ENCODE measurements around the gene PNPLA6.

Gene PNPLA6

DNA sequence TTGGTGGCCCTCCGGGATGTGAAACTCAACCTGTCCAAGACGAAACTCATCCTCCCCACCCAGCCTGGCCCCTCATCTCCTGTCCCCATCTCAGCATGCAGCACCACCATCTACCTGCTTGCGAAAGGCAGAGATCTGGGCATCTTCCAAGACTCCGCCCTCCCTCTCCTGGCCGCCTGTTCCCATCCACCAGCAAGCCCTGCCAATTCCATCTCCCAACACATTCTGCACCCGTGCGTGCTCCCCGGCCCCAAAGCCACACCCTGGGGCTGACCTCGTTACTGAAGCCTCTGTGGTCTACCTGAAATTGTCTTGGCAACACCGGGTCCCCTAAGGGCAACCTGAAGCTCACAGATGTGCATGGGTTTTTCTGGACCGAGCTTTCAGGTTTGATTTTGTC is 46.9 kb downstream of the PNPLA6 start:
- H3K36me3 ChIP-seq (ENCODE audit: control insufficient read depth, insufficient read depth, low read length): no peaks in the 10 kb centered on the region
- H3K4me3 ChIP-seq (replicated peaks; ENCODE audit: low read depth, low read length): no peak overlapping the region
- TF ChIP-seq, protein P1, sequence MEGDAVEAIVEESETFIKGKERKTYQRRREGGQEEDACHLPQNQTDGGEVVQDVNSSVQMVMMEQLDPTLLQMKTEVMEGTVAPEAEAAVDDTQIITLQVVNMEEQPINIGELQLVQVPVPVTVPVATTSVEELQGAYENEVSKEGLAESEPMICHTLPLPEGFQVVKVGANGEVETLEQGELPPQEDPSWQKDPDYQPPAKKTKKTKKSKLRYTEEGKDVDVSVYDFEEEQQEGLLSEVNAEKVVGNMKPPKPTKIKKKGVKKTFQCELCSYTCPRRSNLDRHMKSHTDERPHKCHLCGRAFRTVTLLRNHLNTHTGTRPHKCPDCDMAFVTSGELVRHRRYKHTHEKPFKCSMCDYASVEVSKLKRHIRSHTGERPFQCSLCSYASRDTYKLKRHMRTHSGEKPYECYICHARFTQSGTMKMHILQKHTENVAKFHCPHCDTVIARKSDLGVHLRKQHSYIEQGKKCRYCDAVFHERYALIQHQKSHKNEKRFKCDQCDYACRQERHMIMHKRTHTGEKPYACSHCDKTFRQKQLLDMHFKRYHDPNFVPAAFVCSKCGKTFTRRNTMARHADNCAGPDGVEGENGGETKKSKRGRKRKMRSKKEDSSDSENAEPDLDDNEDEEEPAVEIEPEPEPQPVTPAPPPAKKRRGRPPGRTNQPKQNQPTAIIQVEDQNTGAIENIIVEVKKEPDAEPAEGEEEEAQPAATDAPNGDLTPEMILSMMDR (IDR thresholded peaks at IDR 0.05; ENCODE audit: insufficient read depth, low read length, poor library complexity, severe bottlenecking): no peak
- no peak for DNase-seq (ENCODE audit: extremely low read depth, insufficient read length)
- H3K27me3 ChIP-seq (replicated peaks; ENCODE audit: control insufficient read depth, insufficient read depth, low read length): no peaks in the 10 kb centered on the region

DNA sequence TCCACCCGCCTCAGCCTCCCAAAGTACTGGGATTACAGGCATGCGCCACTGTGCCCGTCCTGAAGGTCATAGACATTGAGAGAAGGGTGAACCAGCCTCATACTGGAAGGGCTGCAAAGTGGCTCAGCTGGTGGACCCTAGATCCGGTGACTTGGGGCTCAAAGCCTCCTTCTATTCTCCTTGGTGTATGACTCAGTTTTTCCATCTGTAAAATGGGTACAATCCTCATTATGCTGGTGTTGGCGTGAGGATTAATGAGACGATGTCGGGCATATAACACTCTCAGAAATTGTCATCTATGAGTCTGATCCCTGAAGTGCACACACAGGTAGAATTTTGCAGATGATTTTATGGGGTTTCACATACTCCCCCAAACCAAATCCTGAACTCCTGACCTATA is 54.3 kb downstream of the PNPLA6 start:
- no peak for DNase-seq (ENCODE audit: extremely low read depth, insufficient read length)
- Histone ChIP-seq H3K4me3 (replicated peaks; ENCODE audit: low read depth, low read length) (no peak overlapping the region), H3K36me3 (ENCODE audit: control insufficient read depth, insufficient read depth, low read length) (no peaks in the 10 kb centered on the region), H3K27me3 (replicated peaks; ENCODE audit: control insufficient read depth, insufficient read depth, low read length) (no peaks in the 10 kb centered on the region)
- TF ChIP-seq, protein P1 (IDR thresholded peaks at IDR 0.05; ENCODE audit: insufficient read depth, low read length, poor library complexity, severe bottlenecking): no peak

DNA sequence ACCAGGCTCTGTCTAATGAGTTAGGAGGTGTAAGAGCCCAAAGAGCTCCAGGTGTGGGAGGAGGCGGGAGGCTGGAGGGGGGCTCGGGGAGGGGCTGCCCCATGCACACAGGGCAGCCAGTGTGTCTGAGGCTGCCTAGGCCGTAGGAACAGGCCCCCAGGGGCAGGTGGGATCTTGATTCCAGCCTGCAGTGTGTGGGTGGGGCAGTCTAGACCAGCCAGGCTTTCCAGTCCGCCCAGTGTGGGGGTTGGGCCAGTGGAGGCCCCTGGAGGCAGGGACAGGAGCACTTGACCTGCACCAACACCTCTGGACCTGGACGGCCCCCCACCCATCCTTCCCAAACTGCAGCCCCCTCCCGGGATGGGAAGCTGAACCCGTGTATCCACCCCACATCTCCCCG is 54.7 kb downstream of the PNPLA6 start:
- H3K4me3 ChIP-seq (replicated peaks; ENCODE audit: low read depth, low read length): no peak overlapping the region
- no peak for DNase-seq (ENCODE audit: extremely low read depth, insufficient read length)
- H3K36me3 ChIP-seq (ENCODE audit: control insufficient read depth, insufficient read depth, low read length): no peaks in the 10 kb centered on the region
- TF ChIP-seq, protein P1 (IDR thresholded peaks at IDR 0.05; ENCODE audit: insufficient read depth, low read length, poor library complexity, severe bottlenecking): no peak
- no peaks in the 10 kb centered on the region for H3K27me3 ChIP-seq (replicated peaks; ENCODE audit: control insufficient read depth, insufficient read depth, low read length)

DNA sequence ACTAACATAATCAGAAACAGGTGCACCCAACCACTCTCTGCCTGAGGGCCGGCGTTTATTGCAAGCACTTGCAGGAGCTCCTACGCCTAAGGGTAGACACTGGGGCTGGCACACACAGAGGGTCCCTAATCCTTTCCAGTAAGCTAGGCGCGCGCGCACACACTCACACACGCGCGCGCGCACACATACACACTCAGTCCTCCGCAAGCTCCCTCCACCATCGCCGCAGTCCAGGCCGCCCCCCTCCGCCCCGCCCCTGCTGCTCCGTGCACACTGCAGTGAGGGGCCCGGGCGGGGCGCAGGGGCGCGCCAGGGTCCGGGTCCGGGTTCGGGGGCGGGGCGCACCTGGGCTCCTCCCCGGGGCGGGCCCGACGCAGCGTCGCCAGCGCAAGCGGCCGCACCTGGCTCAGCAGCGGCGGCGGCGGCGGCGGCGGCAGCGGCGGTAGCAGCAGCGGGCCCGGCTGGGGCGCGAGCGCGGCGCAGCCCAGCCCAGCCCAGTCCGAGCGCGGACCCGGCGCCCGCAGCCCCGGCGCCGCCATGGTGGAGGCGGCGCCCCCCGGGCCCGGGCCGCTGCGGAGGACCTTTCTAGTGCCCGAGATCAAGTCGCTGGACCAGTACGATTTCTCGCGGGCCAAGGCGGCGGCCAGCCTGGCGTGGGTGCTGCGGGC is 60.1 kb downstream of the PNPLA6 start, which contains the start of gene CAMSAP3:
TSS of gene CAMSAP3 (plus strand) at position 398 of the 668 bp plus-strand sequence. CDS start at position 538, 140 bp downstream.
- TF ChIP-seq, protein P1 (IDR thresholded peaks at IDR 0.05; ENCODE audit: insufficient read depth, low read length, poor library complexity, severe bottlenecking): no peak
- Histone ChIP-seq H3K27me3 (replicated peaks; ENCODE audit: control insufficient read depth, insufficient read depth, low read length) (no peaks in the 10 kb centered on the region), H3K4me3 (replicated peaks; ENCODE audit: low read depth, low read length) (peak within 1 kb of the TSS; percentile 67), H3K36me3 (ENCODE audit: control insufficient read depth, insufficient read depth, low read length) (no peaks in the 10 kb centered on the region)
- peak; percentile 52 for DNase-seq (ENCODE audit: extremely low read depth, insufficient read length)

DNA sequence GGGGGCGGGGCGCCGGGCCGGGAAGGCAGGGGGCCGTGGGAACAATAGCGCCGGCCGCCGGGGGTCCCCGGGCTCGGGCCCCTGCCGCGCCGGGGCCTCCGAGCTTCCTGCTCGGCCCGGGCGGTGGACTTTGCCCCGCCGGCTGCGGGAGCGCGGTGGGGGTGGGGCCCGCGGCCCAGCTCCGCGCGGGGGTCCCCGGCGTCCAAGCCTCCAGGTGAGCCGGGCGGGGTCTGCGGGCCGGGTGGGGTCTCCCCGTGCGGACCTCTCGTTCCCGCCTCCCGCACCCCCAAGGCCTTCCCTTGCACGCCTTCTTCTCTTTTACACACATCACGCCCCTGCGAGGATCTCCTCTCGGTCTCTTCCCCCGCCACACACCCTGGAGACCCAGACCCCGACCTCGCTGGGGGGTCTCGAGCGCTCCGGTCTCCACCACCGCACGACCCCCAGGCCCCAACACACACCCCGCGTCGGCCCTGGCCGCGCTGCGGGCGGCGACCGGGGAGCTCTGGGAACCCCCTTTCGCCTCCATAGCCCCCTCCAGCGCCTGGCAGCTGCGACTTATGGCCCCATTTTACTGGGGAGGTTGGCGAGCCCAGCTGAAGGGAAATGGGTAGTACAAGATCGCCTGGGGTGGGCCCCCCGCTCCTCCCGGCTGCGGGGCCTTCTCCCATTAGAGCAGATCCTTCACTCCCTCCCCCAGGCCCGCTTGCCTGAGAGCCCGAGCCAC is 60.9 kb downstream of the PNPLA6 start:
- Histone ChIP-seq H3K4me3 (replicated peaks; ENCODE audit: low read depth, low read length) (peak overlapping the region; percentile 67), H3K36me3 (ENCODE audit: control insufficient read depth, insufficient read depth, low read length) (no peaks in the 10 kb centered on the region), H3K27me3 (replicated peaks; ENCODE audit: control insufficient read depth, insufficient read depth, low read length) (no peaks in the 10 kb centered on the region)
- TF ChIP-seq, protein P1 (IDR thresholded peaks at IDR 0.05; ENCODE audit: insufficient read depth, low read length, poor library complexity, severe bottlenecking): peak; percentile 35
- DNase-seq (ENCODE audit: extremely low read depth, insufficient read length): no peak
